HG03354 (cell line): ENCODE data around the gene FFAR1.

Experiments
- ATAC-seq: cut with Tn5 transposase; IDR thresholded peaks from one replicate; pipeline ENCODE4 v1.9.1; 2021; ENCODE audit warnings: mild to moderate bottlenecking; ENCODE audit not compliant: unreplicated experiment, poor library complexity, severe bottlenecking

The FFAR1 gene

DNA sequence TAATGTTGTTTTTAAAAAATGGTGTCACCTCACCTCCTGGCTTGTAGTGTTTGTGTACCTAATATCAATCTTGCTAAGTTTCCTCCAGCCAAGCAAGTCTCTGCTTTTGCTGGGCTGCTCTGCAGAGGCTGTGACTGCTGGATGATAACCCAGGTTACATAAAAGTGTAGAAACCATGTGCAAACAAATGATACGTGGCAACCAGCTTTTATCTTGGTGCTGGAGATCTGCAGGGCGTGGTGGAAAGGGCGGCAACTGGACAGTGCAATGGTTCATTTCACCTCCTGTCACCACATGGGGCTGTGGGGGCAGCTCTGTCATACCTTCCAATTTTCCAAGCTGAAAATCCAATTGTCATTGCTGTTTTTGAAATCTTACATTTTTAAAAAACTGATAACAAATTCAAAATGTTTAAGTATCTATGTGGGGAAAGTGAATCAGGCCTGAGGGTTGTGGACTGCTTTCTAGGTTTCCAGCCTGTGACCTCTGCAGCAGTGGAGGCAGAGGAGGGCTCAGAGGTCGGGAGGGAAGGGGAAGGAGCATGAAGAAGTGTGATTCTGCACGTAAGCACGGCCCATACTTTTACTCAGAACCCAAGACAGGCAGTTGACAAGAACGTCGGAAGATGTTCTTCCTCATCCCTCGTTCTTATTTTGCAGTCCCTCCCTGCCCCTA is 32.9 kb downstream of the FFAR1 start:
- ATAC-seq, result no peak

- ATAC-seq, result no peak
Measured at GRCh38 chr19:35381318-35381717, 33.6 kb downstream of the FFAR1 start.

DNA sequence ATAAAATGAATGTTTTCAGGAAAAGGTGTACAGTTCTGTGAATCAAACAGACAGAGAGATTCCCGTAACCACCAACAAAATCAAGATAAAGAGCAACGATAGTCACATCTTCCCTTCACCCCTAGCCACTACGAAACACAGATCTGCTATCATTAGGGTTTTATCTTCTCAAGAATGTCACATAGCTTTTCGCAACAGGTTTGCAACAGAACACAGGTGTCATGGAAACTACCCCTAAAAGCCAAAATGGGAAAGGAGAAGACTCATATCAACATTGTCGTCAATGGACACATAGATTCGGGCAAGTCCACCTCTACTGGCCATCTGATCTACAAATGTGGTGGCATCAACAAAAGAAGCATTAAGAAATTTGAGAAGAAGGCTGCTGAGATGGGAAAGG is 34.2 kb downstream of the FFAR1 start:
- no peak for ATAC-seq

- no peak for ATAC-seq
Measured at GRCh38 chr19:35383536-35383935, 35.8 kb downstream of the FFAR1 start.

DNA sequence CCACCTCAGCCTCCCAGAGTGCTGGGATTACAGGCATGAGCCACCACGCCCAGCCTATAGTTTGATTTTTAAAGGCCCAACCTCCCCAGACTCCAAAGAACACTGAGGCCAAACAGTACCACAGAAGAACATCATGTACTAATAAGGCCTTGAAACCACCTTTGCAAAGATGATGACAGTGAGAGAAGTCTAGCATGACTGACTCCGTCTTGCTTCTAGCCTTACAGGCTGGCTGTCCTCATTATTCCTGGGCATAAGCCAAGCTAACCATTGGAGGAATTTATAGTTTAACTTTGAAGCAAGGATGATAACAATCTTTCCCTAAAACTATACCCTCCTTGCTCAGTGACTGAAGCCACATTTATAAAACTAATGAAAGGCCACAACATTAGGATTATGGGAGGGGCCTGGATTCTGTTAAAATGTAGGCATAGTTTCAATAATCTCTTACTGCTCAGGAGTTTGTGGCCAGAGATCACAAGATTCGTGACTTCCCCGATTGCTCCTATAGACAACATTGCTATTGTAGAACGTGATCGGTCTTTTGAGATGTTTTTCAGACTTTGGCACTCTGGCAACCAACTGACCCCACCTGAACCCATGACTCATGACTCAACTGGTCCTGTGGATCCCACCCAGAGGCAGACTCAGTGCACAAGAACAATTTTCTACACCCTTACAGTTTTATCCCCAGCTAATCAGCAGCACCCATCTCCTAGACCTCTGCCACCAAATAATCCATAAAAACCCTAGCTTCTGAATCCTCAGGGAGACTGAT is 40.8 kb downstream of the FFAR1 start:
- no peak for ATAC-seq

DNA sequence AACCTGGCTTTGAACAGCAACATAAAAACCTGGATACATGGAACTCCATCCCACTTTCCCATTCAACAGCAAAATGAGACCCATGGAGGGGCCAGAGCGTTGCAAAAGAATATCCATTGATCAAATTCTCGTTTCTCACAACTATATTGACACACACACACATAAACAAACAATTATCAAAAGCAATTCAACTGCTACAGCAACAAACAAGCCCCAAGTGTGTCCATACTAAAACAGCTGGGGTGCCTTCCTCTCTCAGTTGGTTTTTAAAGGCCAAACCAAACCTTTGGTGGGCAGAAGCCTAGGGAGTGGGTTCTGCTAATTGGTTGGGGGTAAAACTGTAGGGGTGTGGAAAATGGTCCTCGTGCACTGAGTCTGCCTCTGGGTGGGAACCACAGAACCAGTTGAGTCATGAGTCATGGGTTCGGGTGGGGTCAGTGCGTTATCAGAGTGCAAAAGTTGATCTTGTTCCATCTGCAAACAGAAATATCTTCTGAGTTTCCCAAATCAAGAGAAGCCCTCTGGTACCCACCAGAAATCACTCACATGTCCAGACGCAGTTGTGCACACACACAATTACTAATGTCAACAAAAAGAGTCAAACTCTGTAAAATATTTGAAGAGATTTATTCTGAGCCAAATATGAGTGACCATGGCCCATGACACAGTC is 41.6 kb downstream of the FFAR1 start:
- no peak for ATAC-seq

DNA sequence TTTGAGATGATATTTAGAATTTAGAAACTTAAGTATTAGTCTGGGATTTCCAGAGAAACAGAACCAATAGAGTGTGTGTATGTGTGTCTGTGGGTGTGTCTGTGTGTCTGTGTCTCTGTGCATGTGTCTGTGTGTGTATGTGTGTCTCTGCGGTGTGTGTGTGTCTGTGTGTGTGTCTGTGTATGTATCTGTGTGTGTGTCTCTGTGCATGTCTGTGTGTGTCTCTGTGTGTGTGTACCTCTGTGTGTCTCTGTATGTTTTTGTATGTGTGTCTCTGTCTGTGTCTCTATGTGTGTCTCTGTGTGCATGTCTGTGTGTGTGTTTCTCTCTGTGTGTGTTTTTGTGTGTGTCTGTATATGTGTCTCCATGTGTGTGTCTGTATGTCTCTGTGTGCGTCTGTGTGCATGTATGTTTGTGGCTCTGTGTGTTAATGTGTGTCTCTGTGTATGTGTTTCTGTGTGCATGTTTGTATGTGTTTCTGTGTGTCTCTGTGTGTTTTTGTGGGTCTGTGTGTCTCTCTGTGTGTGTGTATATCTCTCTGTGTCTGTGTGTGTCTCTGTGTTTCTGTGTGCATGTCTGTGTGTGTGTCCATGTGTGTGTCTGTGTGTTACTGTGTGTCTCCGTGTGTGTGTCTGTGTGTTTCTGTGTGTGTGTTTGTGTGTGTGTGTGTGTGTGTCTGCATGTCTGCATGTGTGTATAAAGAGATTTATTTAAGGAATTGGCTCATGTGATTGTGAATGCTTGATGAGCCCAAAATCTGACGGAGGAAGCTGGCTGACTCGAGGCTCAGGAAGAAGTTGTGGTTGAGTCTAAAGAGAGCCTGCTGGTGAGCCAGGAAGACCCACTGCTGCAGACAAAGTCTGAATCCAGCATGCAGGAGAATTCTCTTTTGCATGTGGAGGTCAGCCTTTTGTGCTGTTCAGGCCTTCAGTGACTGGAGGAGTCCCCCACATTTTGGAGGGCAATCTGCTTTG is 45.3 kb downstream of the FFAR1 start:
- ATAC-seq, result no peak

DNA sequence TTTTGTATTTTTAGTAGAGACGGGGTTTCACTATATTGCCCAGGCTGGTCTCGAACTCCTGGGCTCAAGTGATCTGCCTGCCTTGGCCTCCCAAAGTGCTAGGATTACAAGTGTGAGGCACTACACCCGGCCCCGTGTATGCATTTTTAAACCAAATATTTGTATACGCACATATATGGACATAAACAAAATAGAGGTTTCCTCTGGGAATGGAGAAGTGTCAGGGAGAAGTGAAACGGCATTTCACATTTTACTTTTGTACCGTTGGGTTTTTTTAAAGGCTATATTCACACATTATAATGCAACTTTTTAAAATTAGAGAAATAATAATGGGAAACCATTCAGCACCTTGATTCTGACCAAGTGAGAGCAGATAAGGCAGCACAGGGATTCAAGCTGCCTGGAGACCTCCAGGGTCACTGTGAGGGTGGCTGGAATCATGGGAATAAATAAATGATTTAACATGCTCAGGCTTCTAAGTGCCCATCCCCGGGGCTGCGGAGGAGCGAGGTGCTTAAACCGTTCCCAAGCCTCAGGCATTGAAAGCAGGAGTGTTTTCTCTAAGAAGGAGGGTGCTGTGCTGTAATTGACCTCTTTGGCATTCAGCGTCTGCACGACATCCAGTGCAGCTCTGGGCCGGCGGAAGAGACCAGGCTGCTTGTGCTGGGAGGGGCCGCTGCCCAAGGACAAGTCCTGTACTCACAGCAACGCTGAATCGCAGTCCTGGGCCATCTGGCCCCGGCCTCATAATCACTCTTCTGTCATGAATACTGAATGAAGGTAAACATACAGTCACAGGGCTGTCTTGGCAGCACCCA is 47.9 kb downstream of the FFAR1 start:
- no peak for ATAC-seq

- ATAC-seq, result no peak
Measured at GRCh38 chr19:35396240-35396885, 48.7 kb downstream of the FFAR1 start.

- no peak for ATAC-seq
Measured at GRCh38 chr19:35397064-35397463, 49.4 kb downstream of the FFAR1 start.
